ENCODE data around the gene TMEM63A. TPM values are rescaled to one million over a fixed set of nuclear protein-coding genes. Genes with fewer than 3 reads are reported as not detected.
A peak's percentile ranks its signal among the peaks of the same experiment; 100 is the strongest.

The TMEM63A gene
- total and polyA plus RNA-seq, 10 donors: 15.0 to 143 (median 109) TPM

GRCh38 chr1:225896494-225896893 lies 14.3 kb upstream of the TMEM63A start:
- WGBS, 5 donors: 82 to 89% (median 86%) methylated on average over 5 of the region's 5 CpGs
- TF ChIP-seq, protein P1, sequence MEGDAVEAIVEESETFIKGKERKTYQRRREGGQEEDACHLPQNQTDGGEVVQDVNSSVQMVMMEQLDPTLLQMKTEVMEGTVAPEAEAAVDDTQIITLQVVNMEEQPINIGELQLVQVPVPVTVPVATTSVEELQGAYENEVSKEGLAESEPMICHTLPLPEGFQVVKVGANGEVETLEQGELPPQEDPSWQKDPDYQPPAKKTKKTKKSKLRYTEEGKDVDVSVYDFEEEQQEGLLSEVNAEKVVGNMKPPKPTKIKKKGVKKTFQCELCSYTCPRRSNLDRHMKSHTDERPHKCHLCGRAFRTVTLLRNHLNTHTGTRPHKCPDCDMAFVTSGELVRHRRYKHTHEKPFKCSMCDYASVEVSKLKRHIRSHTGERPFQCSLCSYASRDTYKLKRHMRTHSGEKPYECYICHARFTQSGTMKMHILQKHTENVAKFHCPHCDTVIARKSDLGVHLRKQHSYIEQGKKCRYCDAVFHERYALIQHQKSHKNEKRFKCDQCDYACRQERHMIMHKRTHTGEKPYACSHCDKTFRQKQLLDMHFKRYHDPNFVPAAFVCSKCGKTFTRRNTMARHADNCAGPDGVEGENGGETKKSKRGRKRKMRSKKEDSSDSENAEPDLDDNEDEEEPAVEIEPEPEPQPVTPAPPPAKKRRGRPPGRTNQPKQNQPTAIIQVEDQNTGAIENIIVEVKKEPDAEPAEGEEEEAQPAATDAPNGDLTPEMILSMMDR (IDR thresholded peaks at IDR 0.05 in 8 of 11, conservative IDR thresholded peaks at IDR 0.05 in 3 of 11): no peak
- TF ChIP-seq POLR2A (IDR thresholded peaks at IDR 0.05) (no peak), POLR2AphosphoS5 (IDR thresholded peaks at IDR 0.05) (no peak)
- no peaks in the 10 kb centered on the region for H3K36me3 ChIP-seq
- no peaks in the 10 kb centered on the region for H3K9me3 ChIP-seq
- DNase-seq: no peak
- peaks cover 11 to 39% (median 32%) of the 10 kb centered on the region in 6 donors for H3K4me1 ChIP-seq
- no peaks in the 10 kb centered on the region for H3K27me3 ChIP-seq (replicated peaks in 1 of 7)
- peak overlapping the region in 1 of 8 donors; percentile 41 for H3K4me3 ChIP-seq
- peak overlapping the region in 7 of 8 donors; percentile 75 to 91 (median 80) for H3K27ac ChIP-seq
- intact Hi-C loops (cut with DNase I; ENCODE audit: low total_unique reads): no loop called here

DNA sequence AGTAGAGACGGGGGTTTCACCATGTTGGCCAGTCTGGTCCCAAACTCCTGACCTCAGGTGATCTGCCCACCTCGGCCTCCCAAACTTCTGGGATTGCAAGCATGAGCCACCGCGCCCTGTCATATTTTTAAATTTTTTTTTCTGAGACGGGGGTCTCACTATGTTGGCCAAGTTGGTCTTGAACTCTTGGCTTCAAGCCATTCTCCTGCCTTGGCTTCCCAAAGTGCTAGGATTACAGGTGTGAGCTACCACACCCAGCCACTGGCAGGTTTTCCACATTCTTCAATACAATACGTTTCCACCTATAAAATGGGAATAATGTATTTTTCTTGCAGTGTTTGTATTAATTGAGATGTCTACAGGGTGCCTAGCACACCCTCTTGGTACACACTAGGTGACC lies 10.1 kb upstream of the TMEM63A start:
- 80 to 94% (median 91%) methylated on average over 6 of the region's 6 CpGs for WGBS, 5 donors
- Histone ChIP-seq H3K9me3 (no peaks in the 10 kb centered on the region), H3K4me1 (peaks cover under 1 to 17% (median 14%) of the 10 kb centered on the region in 6 donors), H3K27me3 (replicated peaks in 1 of 7) (peaks cover 0 to 6% (median 0%) of the 10 kb centered on the region in 7 donors), H3K36me3 (no peaks in the 10 kb centered on the region), H3K27ac (no peak overlapping the region), H3K4me3 (no peak overlapping the region)
- TF ChIP-seq POLR2AphosphoS5 (IDR thresholded peaks at IDR 0.05) (no peak), POLR2A (IDR thresholded peaks at IDR 0.05) (no peak)
- TF ChIP-seq, protein P1 (IDR thresholded peaks at IDR 0.05 in 8 of 11, conservative IDR thresholded peaks at IDR 0.05 in 3 of 11): no peak
- intact Hi-C loops (cut with DNase I; ENCODE audit: low total_unique reads): no loop called here
- no peak for DNase-seq

DNA sequence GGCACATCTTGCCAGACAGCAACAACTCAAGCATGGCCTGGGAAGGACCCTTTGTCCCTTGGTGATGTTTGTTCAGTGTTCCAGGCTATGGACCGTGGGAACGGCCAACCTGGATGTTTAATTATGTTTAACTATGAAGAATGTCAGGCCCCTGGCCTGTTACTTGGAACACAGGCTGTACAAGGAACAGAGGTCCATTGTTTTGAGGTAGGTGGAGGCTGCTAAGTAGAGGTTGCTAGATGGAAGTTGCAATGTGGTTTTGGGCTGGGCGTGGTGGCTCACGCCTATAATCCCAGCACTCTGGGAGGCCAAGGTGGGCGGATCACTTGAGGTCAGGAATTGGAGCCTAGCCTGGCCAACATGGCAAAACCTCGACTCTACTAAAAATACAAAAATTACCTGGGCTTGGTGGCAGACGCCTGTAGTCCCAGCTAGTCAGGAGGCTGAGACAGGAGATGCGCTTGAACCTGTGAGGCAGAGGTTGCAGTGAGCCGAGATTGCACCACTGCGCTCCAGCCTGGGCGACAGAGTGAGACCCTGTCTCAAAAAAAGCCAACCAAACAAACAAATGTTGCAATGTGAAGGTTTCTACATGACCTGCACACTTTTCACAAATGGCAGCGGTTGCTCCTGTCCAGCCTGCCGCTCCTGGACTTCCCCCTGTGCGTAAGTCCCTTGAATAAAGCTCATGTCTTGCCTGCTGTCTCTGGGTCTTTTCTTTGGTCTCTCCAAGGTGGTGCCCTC lies 9.2 kb upstream of the TMEM63A start:
- intact Hi-C loops (cut with DNase I; ENCODE audit: low total_unique reads): no loop called here
- Histone ChIP-seq H3K9me3 (no peaks in the 10 kb centered on the region), H3K36me3 (no peaks in the 10 kb centered on the region), H3K4me1 (peaks cover 0 to 8% (median 5%) of the 10 kb centered on the region in 6 donors), H3K27me3 (replicated peaks in 1 of 7) (peaks cover 0 to 6% (median 0%) of the 10 kb centered on the region in 7 donors), H3K27ac (peak overlapping the region in 1 of 8 donors; percentile 1), H3K4me3 (no peak overlapping the region)
- TF ChIP-seq POLR2A (IDR thresholded peaks at IDR 0.05): no peak
- TF ChIP-seq, protein P1 (IDR thresholded peaks at IDR 0.05 in 8 of 11, conservative IDR thresholded peaks at IDR 0.05 in 3 of 11): no peak
- TF ChIP-seq POLR2AphosphoS5 (IDR thresholded peaks at IDR 0.05): no peak
- DNase-seq: no peak
- 87 to 96% (median 89%) methylated on average over 14 of the region's 14 CpGs for WGBS, 5 donors

Measured in spleen (tissue), 11 donors.